WTC11 (cell line): ENCODE measurements around the gene CGB3. TPM values are rescaled to one million over a fixed set of nuclear protein-coding genes. Genes with fewer than 3 reads are reported as not detected.

Experiments
- ATAC-seq: fragments of 200-7000 bp; cut with Tn5 transposase; 2 replicates; pipeline ENCODE4 v1.10.0; 2021; ENCODE audit warnings: mild to moderate bottlenecking, moderate library complexity
- CTCF ChIA-PET: fragments of 300-600 bp; sonication (Branson Sonifier 250); formaldehyde crosslinking; loops from one replicate; lab custom pipeline; 2021; ENCODE audit warnings: antibody characterized with exemption; lab: Charles Lee
- POLR2A ChIA-PET: fragments of 350-600 bp; sonication (Branson Sonifier 250); formaldehyde crosslinking; loops from one replicate; lab custom pipeline; 2021; ENCODE audit warnings: antibody characterized with exemption; lab: Charles Lee
- DNase-seq: peaks from one replicate; pipeline ENCODE4 v3.0.0; 2021; ENCODE audit warnings: low spot score
- H3K27ac Mint-ChIP-seq: 2 replicates; pipeline ENCODE4 v1.8.0; 2021; ENCODE audit warnings: mixed read lengths
- H3K27me3 Mint-ChIP-seq: 2 replicates; pipeline ENCODE4 v1.8.0; 2021; ENCODE audit warnings: low read depth, mild to moderate bottlenecking, moderate library complexity, mixed read lengths
- H3K36me3 Mint-ChIP-seq: 2 replicates; pipeline ENCODE4 v1.8.0; 2021; ENCODE audit warnings: mixed read lengths
- H3K4me1 Mint-ChIP-seq: 2 replicates; pipeline ENCODE4 v1.8.0; 2022; ENCODE audit warnings: mixed read lengths
- H3K4me3 Mint-ChIP-seq: 2 replicates; pipeline ENCODE4 v1.8.0; 2021; ENCODE audit warnings: mild to moderate bottlenecking, moderate library complexity, mixed read lengths
- H3K9me3 Mint-ChIP-seq: 2 replicates; pipeline ENCODE4 v1.8.0; 2021; ENCODE audit warnings: mixed read lengths
- ARID4B ChIP-seq: sonication (generic); formaldehyde crosslinking; IDR thresholded peaks from 2 replicates; pipeline ENCODE4 v1.8.0; 2023; ENCODE audit warnings: missing genetic modification reagents, mild to moderate bottlenecking, borderline replicate concordance
- CDX4 ChIP-seq: fragments of 250-450 bp; sonication (Bioruptor Pico); IDR thresholded peaks from 2 replicates; pipeline ENCODE4 v1.9.0; 2021; ENCODE audit warnings: moderate library complexity, mild to moderate bottlenecking, inconsistent platforms, borderline replicate concordance
- CTCF ChIP-seq: fragments of 200-600 bp; IDR thresholded peaks from 2 replicates; pipeline ENCODE4 v1.8.0; 2022; ENCODE audit warnings: antibody characterized with exemption
- HMGXB4 ChIP-seq: sonication (generic); formaldehyde crosslinking; IDR thresholded peaks from 2 replicates; pipeline ENCODE4 v1.8.1; 2023; ENCODE audit warnings: mild to moderate bottlenecking, moderate library complexity, missing genetic modification reagents
- KAT7 ChIP-seq: sonication (generic); formaldehyde crosslinking; IDR thresholded peaks from 2 replicates; pipeline ENCODE4 v1.8.1; 2023; ENCODE audit warnings: missing genetic modification reagents, mild to moderate bottlenecking, borderline replicate concordance
- MAX ChIP-seq: sonication (generic); formaldehyde crosslinking; IDR thresholded peaks from 2 replicates; pipeline ENCODE4 v1.8.0; 2022; ENCODE audit warnings: mild to moderate bottlenecking, missing genetic modification reagents
- MXD4 ChIP-seq: fragments of 250-450 bp; sonication (Bioruptor Pico); IDR thresholded peaks from 2 replicates; pipeline ENCODE4 v1.8.0; 2021; ENCODE audit warnings: mild to moderate bottlenecking, moderate library complexity, borderline replicate concordance
- NFATC4 ChIP-seq: fragments of 250-450 bp; sonication (Bioruptor Pico); IDR thresholded peaks from 2 replicates; pipeline ENCODE4 v1.9.0; 2021; ENCODE audit warnings: mild to moderate bottlenecking
- PRRX2 ChIP-seq: fragments of 250-450 bp; sonication (Bioruptor Pico); IDR thresholded peaks from 2 replicates; pipeline ENCODE4 v1.8.0; 2021; ENCODE audit warnings: mild to moderate bottlenecking
- SP1 ChIP-seq: sonication (generic); formaldehyde crosslinking; conservative IDR thresholded peaks from 2 replicates; pipeline ENCODE4 v1.8.1; 2022; ENCODE audit warnings: missing genetic modification reagents
- STAT6 ChIP-seq: sonication (generic); formaldehyde crosslinking; conservative IDR thresholded peaks from 2 replicates; pipeline ENCODE4 v1.8.1; 2023; ENCODE audit warnings: mild to moderate bottlenecking, low read depth, missing genetic modification reagents, moderate library complexity
- ZNF281 ChIP-seq: sonication (generic); formaldehyde crosslinking; IDR thresholded peaks from 2 replicates; pipeline ENCODE4 v1.8.0; 2023; ENCODE audit warnings: mild to moderate bottlenecking, missing genetic modification reagents
- total RNA-seq: library from RNA; stranded (reverse); gene quantifications from 3 replicates; pipeline ENCODE4 v1.2.3, GENCODE V29; 2021

CGB3 gene
- total RNA-seq, 1 experiment from 2014 or later, result not detected

GRCh38 chr19:48999481-49000325, 24.4 kb downstream of the CGB3 start:
- H3K27ac Mint-ChIP-seq, result peak overlapping the region; percentile 88
- H3K4me1 Mint-ChIP-seq, result peaks cover 14% of the 10 kb centered on the region
- DNase-seq (peak; percentile 89), ATAC-seq (peak; percentile 90)
- peak; percentile 46; the same call in 1 of the 2 replicates for TF ChIP-seq SP1
- TF ChIP-seq KAT7, result no peak
- no peak for TF ChIP-seq PRRX2 (CRISPR knock-in tag)
- peak; percentile 48; the same call in 1 of the 2 replicates for TF ChIP-seq CTCF
- no peak for TF ChIP-seq MAX (CRISPR knock-in tag)
- TF ChIP-seq ZNF281 (CRISPR knock-in tag), result no peak
- no peak for TF ChIP-seq MXD4 (CRISPR knock-in tag)
- no peak for TF ChIP-seq NFATC4
- TF ChIP-seq STAT6 (CRISPR knock-in tag), result no peak
- TF ChIP-seq CDX4 (CRISPR knock-in tag), result no peak
- H3K27me3 Mint-ChIP-seq, result no peaks in the 10 kb centered on the region
- no peaks in the 10 kb centered on the region for H3K9me3 Mint-ChIP-seq
- no peak overlapping the region; the same call in 1 of the 2 replicates for H3K4me3 Mint-ChIP-seq
- CTCF ChIA-PET, result interaction anchor here (0.5 to 3.0 kb wide), 68 partner anchors 9 to 1134 kb away, joined by 3 to 78 read pairs (median 6); partner anchors contain the start of genes BAX, CGB2, CGB7 and DHDH
- POLR2A ChIA-PET, result interaction anchor here (0.6 to 1.0 kb wide), 2 partner anchors 36 to 73 kb away, joined by 3 read pairs; no protein-coding TSS in a partner anchor
- H3K36me3 Mint-ChIP-seq, result peaks cover 12% of the 10 kb centered on the region

GRCh38 chr19:48997972-48998371, 26.2 kb downstream of the CGB3 start:
- peaks cover 23% of the 10 kb centered on the region for H3K4me1 Mint-ChIP-seq
- peak; percentile 92 for DNase-seq
- CTCF ChIA-PET, result interaction anchor here (0.6 to 3.0 kb wide), 30 partner anchors 9 to 769 kb away, joined by 3 to 26 read pairs (median 4); partner anchors contain the start of genes AP2A1, CGB2, HSD17B14 and LHB
- no peak for TF ChIP-seq ARID4B (CRISPR knock-in tag)
- TF ChIP-seq HMGXB4 (CRISPR knock-in tag), result no peak
- TF ChIP-seq CTCF, result peak; percentile 74
- TF ChIP-seq, all 79 proteins: peak for 1
- peak; percentile 13 for ATAC-seq
- POLR2A ChIA-PET, result interaction anchor here (0.7 kb wide), 1 partner anchor 10 kb away, joined by 3 read pairs; no protein-coding TSS in a partner anchor
- Mint-ChIP-seq H3K9me3 (no peaks in the 10 kb centered on the region), H3K27me3 (no peaks in the 10 kb centered on the region), H3K27ac (peak overlapping the region; percentile 3), H3K36me3 (peaks cover 11% of the 10 kb centered on the region), H3K4me3 (no peak overlapping the region)
